Measurements from ENCODE around the gene CDC42BPA.
"Not testable (repeated sequence)": the region's sequence is repeated elsewhere in the genome, so short reads cannot be mapped to it uniquely, and the experiment has no call there.

CDC42BPA gene

DNA sequence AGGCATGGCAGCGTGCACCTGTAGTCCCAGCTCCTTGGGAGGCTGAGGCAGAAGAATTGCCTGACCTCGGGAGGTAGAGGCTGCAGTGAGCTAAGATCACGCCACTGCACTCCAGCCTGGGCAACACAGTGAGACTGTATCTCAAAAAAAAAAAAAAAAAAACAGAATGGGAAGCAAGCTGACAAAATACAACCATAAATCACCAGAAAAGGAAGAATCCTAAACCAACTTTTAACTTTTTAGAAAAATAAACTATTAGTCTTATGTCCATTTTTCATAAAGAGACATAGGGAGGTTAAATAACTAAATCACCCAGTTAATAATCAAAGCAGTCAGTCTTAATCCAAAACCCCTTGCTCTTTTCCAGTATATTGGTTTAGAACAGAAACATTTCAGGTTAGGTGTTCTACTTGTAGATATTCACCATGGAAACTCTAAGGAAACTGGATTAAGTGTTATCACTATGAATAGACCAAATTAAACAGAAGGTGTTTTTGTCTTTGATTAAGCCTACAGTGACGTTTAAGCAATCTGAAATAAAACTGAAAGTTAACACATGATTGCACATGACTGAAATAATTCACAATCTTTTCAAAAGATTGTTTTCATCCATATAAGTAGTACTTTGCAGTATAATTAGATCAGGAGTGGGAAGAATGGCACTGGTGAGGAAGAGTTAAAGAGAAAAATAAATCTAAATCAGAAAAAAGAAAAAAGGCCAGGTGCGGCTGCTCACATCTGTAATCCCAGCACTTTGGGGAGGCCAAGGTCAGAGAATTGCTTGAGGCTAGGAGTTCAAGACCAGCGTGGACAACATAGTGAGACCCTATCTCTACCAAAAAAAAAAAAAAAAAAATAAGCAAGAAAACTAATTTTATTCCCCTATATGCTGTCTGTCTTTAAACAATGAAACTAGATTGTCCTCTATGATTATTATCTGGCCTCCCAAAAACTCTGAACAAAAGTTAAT, 9.6 kb downstream of the CDC42BPA start:
- no peak for DNase-seq

DNA sequence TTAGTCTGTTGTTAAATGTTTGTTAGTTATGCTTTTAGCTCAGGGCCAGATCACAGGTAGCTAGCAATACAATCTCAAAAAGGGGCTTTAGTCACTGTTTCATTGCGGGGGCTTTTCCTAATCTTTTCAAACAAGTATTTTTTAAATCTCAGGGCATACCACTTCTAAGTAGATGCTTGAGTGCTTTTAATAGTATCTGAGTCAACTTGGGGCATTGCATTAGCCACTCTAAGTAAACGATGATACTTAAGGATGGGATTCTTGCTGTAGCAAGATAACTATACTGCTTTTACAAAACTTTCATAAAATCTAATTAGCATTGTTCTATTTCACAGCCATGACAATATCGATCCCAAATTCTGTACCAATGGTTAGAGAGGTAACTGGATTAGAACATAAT, 11.6 kb downstream of the CDC42BPA start:
- no peak for DNase-seq

DNA sequence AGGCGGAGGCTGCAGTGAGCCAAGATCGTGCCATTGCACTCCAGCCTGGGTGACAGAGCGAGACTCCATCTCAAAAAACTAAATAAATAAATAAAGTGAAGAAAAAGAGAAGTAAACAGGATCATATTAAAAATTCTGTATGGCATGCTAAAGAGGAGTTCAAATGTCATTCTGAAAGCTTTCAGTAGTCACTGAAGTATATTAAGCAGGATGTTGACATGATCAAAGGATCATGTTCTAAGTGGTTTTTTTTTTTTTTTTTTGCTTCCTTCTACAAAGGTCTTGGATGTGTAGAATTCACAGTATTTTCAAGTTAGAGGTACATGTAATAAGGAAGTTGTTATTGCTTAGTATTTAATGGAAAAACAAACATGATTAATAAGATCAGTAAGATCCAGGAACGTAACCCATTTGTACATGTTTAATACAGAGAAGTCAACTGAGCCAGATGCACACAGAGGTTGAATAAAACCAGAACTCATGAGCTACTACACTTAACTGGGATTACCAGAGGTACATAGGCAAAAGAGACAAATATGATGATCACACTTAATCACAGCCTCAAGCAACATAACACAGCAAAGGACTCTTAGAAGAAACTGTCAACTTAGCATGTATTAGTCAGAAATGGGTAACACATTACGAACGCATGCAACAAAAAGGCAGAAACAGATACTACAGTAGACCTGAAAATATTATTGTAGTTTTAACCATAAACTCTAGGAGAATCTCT, 12.2 kb downstream of the CDC42BPA start:
- no peak for DNase-seq

DNA sequence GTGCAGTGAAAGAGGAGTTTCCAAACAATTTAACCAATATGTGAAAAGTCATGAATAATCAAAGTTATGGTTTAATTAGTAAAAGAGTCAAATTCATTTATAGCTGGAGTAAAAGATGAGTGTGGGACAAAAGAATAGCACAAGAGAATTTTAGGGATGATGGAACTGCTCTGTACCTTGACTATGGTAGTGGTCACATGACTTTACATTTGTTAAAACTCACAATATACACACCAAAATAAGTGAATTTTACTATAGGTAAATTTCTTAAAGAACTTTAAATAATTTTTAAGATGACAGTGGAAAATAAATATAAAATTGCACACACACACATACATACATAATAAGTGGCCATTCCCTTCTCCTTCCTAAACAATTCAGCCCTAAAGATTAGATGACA, 13.6 kb downstream of the CDC42BPA start:
- DNase-seq: no peak

DNA sequence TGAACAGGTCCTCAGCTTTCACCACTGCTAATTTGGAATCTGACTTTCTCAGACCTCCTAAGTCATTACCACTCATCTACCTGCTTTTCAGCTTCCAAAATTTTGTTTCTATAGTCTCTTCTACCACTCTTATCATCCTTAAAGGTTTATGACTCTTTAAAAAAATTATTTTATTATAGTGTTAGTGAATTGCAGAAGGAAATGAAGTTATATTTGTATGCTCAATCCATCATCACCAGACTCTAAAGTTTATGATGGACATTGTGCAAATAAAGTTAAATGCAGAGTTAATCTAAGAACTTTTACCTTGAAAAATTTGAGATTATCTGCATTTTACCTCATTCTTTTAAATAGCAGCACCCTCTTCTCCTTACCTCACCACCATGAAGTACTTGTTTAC, 14.6 kb downstream of the CDC42BPA start:
- no peak for DNase-seq

DNA sequence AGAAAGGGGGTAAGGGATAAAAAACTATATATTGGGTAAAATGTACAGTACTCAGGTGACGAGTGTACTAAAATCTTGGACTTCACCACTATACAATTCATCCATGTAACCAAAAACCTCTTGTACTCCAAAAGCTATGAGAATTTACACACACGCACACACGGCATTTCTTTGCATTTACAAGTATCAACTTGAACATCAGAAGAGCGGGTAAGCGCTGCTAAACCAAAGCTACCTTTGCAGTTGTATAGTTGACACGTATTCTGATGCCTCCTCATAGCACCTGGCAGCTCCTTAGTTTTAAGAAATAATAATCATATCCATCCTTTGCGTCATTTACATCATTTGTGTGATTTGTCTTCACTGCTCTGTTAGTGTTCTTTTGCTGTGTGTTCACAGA, 17.6 kb downstream of the CDC42BPA start:
- no peak for DNase-seq

DNA sequence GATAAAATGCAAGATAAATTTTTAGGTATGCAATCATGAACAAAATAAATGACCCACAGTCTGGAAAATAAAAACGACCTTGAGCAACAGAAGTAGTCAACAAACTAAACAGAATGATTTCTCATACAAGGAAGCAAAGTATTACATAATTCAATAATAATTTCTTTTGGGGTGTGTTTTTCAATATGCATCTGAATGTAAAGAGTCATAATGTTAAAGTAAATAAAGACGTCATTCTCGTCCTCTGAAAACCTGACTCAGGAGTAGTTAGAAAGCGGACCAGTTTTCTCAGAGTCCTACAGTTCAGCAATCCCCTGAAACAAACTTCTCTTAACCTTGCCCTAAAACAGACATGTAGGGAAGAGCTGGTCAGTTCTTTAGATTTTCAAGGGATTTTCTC, 18.6 kb downstream of the CDC42BPA start:
- DNase-seq: no peak

DNA sequence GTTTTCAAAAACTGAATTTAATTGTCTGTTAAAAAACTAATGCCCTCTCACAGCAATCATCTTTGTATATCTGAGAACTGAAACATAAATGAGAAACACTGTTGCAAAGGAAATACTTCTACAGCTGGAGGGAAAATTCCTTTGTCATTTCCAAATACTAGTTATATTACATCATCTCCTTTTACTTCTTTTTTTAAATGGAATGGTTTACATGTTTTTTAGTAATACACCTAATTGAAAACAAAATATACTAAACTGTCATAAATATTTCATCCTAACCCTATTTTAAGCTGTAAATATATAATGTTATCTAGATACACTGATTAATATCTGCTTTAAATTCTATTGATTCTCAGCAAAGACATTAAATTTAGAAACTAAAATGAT, 19.1 kb downstream of the CDC42BPA start:
- no peak for DNase-seq

DNA sequence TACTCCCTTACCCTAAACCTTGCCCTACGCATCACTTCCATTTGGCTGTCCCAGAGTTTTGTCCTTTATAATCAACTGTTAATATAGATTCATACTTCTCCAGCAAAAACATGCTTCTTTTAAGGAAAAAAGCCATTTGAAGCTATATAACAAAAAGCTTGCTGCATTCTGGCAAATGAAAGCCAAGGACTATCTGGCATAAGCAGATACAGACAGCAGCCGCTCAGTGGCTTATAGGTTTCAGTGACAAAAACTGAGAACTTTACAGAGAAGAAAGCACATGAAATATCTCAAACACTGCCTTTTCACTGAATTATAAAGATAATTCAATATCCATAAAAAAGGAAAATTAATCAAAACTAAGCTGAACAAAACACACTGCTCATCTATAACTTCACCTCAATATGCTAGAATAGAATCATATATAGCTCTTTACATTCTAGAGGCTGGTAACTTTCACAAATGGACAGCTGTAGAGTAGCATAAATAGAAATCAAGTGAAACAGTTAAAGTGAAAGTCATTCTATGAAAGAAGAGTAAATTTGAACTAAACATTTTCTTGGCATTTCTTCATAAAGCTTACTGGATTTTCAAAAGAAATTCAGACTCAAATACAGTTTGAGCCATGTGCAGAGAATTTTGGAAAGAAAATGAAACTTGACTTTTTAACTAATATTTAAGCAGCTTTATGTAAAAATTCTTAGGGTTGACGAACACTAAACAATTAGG, 19.6 kb downstream of the CDC42BPA start:
- no peak for DNase-seq

DNA sequence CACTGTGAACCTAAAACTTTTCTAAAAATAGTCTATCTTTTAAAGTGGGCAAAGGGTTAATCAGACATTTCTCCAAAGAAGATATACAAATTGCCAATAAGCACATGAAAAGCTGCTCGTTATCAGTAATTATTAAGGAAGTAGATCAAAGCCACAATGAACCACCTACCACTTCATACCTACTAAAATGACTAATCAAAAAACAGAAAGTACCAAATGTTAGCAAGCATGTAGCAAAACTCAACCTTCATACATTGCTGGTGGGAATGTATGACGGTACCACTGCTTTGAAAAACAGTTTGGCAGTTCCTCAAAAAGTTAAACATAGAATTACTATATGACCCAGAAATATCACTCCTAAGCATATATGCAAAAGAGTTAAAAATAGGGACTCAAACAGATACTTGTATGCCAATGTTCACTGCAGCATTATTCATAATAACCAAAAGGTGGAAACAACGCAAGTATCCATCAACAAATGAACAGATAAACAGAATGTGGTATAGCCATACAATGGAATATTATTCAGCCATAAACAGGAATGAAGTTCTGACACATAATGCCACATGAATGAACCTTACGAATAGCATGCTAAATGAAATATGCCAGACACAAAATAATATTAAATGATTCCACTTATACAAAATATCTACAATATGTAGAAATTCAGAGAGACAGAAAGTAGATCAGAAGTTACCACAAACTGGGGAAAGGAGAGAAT, 21.1 kb downstream of the CDC42BPA start:
- DNase-seq: no peak

DNA sequence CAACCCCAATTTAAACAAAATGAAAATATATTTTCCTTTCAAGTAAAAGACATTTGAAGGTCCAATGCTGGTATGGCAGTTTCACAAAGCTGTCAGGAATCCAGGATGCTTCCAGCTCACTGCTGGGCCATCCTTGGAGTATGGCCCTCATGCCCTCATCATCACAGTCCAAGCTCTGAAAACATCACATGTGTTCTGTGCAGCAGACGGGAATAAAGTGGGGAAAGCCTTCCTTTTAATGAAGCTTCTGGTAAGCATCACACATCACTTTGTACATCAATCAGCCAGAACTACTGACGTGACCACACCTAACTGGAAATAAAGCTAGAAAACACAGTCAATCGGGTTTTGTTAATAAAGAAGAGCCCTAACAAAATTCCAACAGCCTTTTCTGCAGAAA, 22.7 kb downstream of the CDC42BPA start:
- no peak for DNase-seq

DNA sequence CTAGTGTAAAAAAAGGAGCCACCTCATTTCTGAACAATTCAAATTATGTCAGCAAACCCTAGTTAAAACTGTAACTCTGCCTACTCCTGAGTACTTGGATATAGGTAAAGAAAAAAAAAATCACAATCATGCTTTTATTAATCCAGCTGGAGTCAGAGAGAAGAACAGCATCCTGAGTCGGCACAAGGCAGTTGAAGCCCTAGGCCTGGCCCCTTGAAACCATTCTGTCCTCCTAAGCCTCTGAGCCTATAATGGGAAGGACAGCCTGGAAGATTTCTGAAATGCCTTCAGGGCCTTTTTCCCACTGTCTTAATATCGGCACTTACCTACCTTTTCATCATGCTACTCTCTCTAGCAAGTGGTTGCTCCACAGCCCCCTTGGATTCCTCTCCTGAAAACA, 32.5 kb downstream of the CDC42BPA start:
- DNase-seq: no peak

DNA sequence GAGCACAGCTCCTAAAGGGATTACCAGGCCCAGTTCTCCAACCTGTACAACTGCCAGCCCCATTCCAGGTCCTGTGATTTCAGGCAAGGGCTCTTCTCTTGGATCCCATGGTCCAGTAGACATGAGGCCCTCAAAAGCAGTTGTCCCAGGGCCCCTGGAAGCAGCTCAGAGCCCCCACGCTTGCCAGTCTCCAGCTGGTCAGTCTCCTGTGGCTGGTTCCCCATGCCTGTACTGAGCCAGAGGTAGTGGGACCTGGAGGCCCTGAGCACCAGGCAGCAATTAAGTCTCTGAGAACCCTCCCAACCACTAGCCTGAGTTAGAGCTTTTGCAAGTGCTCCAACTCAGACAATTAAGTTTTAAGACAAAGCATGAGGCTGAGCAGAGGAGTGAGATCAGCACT, 36.9 kb downstream of the CDC42BPA start:
- DNase-seq: no peak

DNA sequence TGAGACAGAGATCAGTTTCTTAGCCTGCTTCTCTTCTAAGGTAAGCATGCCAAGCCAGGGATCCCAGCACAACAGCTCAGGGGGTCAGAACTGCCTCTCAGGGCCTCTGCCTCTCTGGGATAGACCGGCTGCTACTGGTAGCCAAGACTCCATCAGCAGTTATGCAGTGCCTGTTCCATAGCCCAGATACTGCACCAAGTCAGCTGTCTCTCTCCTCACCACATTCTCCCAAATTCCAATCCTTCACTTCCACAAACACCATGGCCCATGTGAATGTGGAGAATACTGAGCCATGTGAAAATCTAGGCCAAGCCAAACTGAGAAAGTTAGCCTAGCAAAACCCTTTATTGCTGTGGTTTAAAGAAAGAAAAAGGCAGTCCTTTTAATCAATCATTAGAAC, 37.5 kb downstream of the CDC42BPA start:
- DNase-seq: no peak

DNA sequence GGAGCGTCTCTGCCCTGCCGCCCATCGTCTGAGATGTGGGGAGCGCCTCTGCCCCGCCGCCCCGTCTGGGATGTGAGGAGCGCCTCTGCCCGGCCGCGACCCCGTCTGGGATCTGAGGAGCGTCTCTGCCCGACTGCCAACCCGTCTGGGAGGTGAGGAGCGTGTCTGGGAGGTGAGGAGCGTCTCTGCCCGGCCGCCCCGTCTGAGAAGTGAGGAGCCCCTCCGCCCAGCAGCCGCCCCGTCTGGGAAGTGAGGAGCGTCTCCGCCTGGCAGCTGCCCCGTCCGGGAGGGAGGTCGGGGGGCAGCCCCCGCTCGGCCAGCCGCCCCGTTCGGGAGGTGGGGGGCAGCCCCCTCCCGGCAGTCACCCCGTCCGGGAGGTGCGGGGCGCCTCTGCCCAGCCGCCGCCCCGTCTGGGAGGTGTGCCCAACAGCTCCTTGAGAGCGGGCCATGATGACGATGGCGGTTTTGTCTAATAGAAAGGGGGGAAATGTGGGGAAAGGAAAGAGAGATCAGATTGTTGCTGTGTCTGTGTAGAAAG, 42.1 kb downstream of the CDC42BPA start:
- DNase-seq: not testable (repeated sequence)

DNA sequence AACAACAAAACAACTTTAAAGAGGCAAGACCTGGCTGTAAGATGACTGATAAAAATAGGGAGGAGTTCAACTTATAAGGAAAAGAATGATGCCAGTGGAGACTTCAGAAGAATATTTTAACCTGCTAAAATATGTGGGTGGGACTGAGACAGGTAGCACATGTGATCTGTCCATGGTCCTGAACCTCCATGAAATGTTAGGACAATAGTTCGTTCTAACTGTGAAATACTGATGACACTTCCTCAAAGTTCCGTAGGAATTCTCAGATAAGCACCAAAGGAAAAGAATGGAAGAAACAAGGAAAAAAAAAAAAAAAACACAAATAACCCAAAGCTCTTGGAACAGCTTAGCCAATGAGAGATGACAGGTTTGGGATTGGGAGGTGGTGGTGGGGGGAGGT, 44.7 kb downstream of the CDC42BPA start:
- no peak for DNase-seq

DNA sequence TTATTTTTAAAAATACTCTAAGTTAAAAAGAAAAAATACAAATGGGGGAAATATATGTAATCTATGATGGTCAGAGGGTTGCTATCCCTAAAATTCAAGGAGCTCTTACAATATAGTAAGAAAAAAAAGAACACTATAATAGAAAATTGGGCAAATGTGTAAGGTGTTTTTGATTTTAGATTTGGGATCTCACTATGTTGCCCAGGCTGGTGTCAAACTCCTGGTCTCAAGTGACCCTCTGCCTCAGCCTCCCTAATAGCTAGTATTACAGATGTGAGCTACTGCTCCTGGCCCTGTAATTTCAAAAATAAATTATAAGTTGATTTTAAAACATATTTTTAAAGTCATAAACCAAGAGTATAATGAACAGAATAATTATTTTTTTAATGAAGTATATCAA, 45.9 kb downstream of the CDC42BPA start:
- DNase-seq: no peak

DNA sequence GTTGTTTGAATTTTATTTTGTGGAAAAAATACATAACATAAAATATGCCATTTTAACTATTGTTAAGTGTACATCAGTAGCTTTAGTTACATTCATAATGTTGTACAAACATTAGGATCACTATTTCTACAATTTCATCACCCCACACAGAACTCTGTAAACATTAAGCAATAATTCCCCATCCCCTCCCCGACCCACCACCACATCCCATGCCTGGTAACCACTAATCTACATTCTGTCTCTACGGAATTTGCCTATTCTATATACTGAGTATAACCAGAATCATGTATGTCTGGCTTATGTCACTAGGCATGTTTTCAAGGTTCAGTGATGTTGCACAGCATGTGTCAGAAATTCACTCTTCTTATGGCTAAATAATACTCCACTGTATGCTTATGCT, 47.7 kb downstream of the CDC42BPA start:
- no peak for DNase-seq

DNA sequence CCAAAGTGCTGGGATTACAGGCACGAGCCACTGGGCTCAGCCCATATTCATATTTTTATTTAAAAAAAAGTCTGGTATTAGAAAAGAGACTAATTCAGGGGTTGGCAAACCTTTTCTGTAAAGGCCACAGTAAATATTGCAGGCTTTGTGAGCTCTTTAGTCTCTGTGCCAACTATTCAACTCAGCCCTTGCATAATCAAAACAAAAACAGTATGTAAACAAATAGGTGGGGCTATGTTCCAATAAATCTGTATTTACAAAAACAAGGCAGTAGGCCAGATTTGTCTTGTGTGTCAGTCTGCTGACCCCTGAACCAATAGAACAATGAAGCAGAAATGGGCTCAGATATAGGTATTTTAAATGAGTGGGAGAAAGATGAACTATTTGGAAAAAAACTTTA, 49.3 kb downstream of the CDC42BPA start:
- DNase-seq: no peak

DNA sequence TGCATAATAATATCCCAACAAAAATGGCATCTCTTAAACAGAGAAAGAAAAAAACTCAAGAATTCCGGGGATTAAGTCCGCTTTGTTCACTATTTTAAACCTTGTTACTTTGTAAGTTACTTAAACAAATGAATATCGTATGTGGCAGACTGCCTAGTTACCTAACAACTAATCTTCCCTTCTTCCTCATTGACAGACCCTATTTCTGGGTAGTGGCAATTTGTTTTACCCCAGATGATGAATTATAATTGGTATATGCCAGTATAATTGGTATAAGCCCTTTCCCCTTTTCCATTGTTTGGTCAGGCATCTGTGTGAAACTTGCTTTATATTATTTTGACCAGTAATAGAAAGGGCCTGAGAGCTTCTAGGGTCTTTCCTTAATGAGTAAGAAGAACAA, 52.4 kb downstream of the CDC42BPA start:
- no peak for DNase-seq

DNA sequence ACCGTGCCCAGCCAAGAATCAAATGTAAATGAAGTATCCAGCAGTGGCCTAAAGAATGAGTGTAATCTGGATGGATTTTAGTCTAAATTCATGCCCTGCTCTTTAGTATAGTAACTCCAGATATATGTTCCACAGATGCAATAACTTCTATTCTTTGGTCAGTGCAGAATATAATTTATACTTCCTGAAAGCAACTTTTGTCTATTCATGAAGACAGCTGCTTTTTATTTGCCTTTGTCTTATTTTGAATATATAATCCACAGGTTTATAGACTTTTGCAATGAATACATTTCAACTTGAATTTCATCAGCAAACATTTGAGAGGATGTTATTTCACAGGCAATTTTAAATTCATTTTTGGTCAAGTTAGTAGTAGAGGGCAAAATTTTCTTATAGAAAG, 54.4 kb downstream of the CDC42BPA start:
- no peak for DNase-seq

DNA sequence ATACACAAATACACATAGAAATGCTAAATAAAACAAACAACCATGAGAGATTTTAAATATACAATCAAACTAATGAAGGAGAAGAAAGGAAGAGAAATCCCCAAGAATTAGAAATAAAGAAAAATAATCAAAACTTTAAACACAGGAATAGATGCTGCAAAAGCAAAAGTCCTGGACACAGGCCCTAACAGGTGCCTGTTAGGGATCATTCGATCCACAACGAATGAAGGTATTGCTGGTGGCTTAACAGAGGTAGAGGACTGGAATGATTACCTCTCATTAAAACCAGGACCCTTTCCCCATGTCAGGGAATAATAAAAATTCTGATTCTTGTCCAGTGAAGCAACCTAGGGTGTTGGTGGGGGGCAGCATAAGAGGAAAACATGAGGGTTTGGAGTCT, 56.8 kb downstream of the CDC42BPA start:
- DNase-seq: no peak

DNA sequence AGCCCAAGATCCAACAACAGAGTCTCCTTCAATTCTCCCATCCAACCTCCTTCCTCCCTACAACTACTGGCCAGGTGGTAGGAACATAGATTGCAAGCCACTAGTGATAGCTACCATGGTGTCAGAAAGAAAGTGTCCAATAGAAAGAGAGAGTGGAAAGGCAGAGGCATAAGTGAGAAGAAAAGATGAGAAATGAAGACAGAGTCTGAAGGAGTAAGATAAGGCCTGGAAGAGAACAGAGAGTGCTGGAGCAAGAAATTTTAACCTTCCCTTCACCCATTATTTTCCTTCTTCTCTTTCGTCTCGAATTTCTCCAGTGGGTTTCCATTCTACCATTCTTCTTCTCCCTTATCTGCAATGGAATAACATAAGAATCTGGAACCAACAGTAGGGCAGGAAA, 57.9 kb downstream of the CDC42BPA start:
- no peak for DNase-seq

All from stimulated activated CD4-positive, alpha-beta T cell treated with anti-CD3 and anti-CD28 coated beads, Interleukin-4, amount 100 ng/mL, for 24 hours (primary cell).